ENCODE results near the gene FAM110D.

DNA sequence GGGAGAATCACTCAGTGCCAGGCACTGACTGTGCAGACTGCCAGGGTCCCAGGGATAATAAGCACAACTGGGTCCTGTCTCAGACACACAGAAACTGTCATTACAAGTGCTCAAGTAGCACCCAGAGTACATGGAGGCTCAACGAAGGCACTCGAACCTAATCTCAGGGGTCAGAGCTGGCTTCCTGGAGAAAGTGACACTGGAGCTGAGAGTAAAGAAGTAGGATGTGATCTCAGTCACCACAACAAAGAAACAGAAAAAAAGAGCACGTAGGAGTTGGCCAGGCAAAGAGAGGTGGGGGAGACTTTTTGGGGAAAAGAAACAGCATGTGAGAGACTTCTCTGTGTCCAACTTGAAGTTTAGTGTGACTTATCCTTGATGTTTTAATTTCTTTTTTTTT lies 32.9 kb downstream of the FAM110D start:
- no peak for TF ChIP-seq CTCF (IDR thresholded peaks at IDR 0.05)
- TF ChIP-seq ZFX (IDR thresholded peaks at IDR 0.05; ENCODE audit: borderline replicate concordance): no peak
